ENCODE data around the gene SEL1L3.

The SEL1L3 gene

DNA sequence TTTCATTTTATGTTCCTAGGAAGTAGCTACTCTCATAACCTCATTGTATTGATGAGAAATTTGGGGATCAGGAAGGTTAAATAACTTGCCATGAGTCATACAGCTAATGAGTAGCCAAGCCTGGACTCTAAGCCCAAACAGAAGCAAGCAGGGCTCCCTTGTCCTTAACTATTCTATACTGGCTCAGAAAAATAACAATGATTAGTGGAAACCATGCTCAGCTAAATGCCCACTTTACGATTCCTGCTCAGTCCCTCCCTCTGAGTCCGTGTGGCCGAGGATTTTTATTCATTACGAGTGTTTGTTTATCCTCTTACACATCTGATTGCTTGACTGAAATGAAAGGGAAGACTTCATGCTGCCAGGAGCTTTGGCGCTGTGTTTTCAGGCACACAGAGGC, 106.3 kb downstream of the SEL1L3 start:
- DNase-seq (ENCODE audit: low read depth) = no peak
- TF ChIP-seq, protein P1, sequence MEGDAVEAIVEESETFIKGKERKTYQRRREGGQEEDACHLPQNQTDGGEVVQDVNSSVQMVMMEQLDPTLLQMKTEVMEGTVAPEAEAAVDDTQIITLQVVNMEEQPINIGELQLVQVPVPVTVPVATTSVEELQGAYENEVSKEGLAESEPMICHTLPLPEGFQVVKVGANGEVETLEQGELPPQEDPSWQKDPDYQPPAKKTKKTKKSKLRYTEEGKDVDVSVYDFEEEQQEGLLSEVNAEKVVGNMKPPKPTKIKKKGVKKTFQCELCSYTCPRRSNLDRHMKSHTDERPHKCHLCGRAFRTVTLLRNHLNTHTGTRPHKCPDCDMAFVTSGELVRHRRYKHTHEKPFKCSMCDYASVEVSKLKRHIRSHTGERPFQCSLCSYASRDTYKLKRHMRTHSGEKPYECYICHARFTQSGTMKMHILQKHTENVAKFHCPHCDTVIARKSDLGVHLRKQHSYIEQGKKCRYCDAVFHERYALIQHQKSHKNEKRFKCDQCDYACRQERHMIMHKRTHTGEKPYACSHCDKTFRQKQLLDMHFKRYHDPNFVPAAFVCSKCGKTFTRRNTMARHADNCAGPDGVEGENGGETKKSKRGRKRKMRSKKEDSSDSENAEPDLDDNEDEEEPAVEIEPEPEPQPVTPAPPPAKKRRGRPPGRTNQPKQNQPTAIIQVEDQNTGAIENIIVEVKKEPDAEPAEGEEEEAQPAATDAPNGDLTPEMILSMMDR (IDR thresholded peaks at IDR 0.05; ENCODE audit: control insufficient read depth, insufficient read depth, low read depth, low read length, missing control alignments) = no peak
- no peak overlapping the region for H3K4me3 ChIP-seq (ENCODE audit: control insufficient read depth, low read depth, low read length)

DNA sequence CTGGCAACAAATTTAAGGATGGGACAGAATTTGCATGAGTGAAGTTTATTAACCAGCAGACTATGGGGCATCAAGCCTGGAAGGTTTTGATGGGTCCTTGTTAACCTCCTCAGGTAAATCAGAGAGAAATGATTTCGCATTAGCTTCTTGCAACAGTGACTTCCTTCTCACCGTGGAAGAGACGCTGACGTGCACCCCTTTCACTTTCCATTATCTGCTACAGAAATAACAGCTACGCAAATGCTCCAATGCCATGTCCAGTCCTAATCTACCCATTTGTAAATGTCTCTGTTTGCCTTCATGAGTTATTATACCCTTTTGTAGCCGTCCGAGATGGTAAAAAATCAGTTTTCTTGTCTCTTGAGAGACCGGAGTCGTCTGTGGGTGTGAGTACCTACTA, 106.9 kb downstream of the SEL1L3 start:
- no peak for DNase-seq (ENCODE audit: low read depth)
- TF ChIP-seq, protein P1 (IDR thresholded peaks at IDR 0.05; ENCODE audit: control insufficient read depth, insufficient read depth, low read depth, low read length, missing control alignments) = no peak
- H3K4me3 ChIP-seq (ENCODE audit: control insufficient read depth, low read depth, low read length) = no peak overlapping the region

DNA sequence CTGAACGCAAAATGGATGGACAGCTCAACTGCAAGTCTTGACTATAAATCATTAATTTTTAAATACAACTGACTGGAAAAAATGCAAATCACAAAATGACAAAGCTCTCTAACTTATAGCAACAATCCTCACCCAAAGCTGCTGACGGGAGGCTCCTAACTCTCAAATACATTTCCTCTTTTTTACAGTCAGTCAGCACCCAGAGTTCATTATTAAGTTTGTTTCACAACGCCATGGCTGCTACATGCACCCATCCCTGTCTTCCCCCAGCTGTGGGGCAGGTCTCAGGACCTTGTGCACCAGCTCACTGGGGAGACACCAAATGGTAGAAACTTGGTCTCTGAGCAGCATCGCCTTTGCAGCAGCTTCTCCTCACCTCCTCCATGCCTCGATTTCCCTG, 109.5 kb downstream of the SEL1L3 start:
- no peak for DNase-seq (ENCODE audit: low read depth)
- H3K4me3 ChIP-seq (ENCODE audit: control insufficient read depth, low read depth, low read length) = no peak overlapping the region
- TF ChIP-seq, protein P1 (IDR thresholded peaks at IDR 0.05; ENCODE audit: control insufficient read depth, insufficient read depth, low read depth, low read length, missing control alignments) = no peak

DNA sequence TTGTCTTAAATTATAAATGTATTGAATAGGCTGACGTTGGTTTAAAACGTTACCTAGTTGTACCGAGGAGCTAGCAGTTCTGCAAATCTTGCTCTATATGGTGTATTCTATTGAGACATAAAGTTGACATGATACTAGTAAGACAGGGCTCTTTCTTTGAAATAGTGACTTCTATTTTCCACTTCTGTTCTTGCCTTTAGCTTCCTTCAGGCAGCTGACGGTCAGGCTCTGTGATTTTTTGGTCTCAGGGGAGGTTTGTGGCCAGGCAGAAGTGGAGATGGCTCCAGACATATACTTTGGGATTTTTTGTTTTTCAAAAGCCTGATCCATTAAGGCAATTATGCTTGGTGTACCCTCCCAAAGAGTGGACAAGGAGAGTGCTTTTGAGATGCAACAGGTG, 111.9 kb downstream of the SEL1L3 start:
- TF ChIP-seq, protein P1 (IDR thresholded peaks at IDR 0.05; ENCODE audit: control insufficient read depth, insufficient read depth, low read depth, low read length, missing control alignments) = no peak
- no peak for DNase-seq (ENCODE audit: low read depth)
- no peak overlapping the region for H3K4me3 ChIP-seq (ENCODE audit: control insufficient read depth, low read depth, low read length)

DNA sequence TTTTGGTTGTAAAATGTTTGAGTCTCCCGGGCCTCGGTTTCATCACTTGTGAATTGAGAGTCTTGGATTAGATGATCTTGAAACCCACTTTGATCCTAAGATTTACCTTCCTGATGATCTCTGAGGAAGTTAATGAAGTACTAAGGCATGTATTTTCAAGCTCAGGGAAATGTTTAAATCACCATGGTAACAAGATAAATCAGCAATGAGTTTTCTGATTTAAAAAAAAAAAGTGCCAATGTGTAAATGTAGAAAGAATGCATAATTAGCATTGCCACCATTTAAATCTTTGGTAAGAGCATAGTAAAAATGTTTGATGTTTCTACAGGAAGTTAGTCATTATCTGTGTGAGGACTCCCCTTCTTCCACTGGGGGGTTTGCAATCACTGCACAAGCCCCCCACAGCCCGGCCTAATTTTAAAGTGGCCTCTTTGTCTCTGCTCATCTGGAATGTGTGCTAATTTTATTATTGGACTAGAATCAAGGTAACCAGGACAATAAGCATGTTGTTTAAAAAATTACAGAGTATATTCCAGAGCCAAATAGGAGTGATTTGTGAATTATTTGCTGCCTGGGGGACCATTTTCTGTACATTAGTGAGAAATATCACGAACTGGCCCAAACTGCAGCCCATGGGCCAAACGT, 113.5 kb downstream of the SEL1L3 start:
- no peak for DNase-seq (ENCODE audit: low read depth)
- TF ChIP-seq, protein P1 (IDR thresholded peaks at IDR 0.05; ENCODE audit: control insufficient read depth, insufficient read depth, low read depth, low read length, missing control alignments) = no peak
- no peak overlapping the region for H3K4me3 ChIP-seq (ENCODE audit: control insufficient read depth, low read depth, low read length)

DNA sequence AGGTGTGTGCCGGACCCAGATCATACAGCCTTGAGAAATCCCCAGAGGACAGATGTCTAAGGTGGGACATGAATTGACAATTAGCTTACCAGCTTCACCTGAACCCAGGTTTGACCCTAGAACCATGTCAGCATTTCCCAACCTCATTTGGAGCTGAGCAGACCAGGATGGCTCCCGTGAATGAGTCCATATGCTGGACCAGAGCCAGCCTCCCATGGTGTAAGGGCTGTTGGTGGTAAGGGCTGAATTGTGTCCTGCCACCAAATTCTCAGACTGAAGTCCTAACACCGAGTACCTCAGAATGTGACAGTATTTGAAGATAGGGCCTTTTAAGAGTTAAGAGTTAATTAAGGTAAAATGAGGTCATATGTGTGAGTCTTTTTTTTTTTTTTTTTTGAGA, 118.8 kb downstream of the SEL1L3 start:
- DNase-seq (ENCODE audit: low read depth) = no peak
- TF ChIP-seq, protein P1 (IDR thresholded peaks at IDR 0.05; ENCODE audit: control insufficient read depth, insufficient read depth, low read depth, low read length, missing control alignments) = no peak
- no peak overlapping the region for H3K4me3 ChIP-seq (ENCODE audit: control insufficient read depth, low read depth, low read length)
